HEK293T (cell line): ENCODE results near the gene CCDC33.

Experiments used
- CTCF ChIA-PET: fragments of 350-600 bp; formaldehyde crosslinking; extraction: SDS; loops from one replicate; lab custom pipeline; 2021; ENCODE audit warnings: antibody characterized with exemption, inconsistent platforms; lab: Yijun Ruan, JAX
- POLR2A ChIA-PET: fragments of 350-600 bp; formaldehyde crosslinking; extraction: SDS; loops from one replicate; lab custom pipeline; 2020; ENCODE audit warnings: antibody characterized with exemption, inconsistent platforms; lab: Yijun Ruan, JAX
- DNase-seq: peaks from one replicate; pipeline ENCODE4 v3.0.0; 2012; ENCODE audit warnings: mixed read lengths; ENCODE audit errors: extremely low spot score
- ARNT ChIP-seq: fragments of 450-650 bp; IDR thresholded peaks from 2 replicates; pipeline ENCODE4 v1.6.1; 2017; ENCODE audit warnings: mild to moderate bottlenecking
- BHLHE40 ChIP-seq: fragments of 450-650 bp; IDR thresholded peaks from 2 replicates; pipeline ENCODE4 v1.6.1; 2016; ENCODE audit warnings: mild to moderate bottlenecking, moderate library complexity, borderline replicate concordance
- CTBP1 ChIP-seq: fragments of 450-650 bp; IDR thresholded peaks from 2 replicates; pipeline ENCODE4 v1.6.1; 2016; ENCODE audit warnings: borderline replicate concordance
- ELF4 ChIP-seq: fragments of 450-650 bp; IDR thresholded peaks from 2 replicates; pipeline ENCODE4 v1.6.1; 2017; ENCODE audit warnings: antibody characterized with exemption
- FOXA1 ChIP-seq: fragments of 450-650 bp; IDR thresholded peaks from 2 replicates; pipeline ENCODE4 v1.6.1; 2016; ENCODE audit warnings: mild to moderate bottlenecking
- FOXK2 ChIP-seq: fragments of 450-650 bp; IDR thresholded peaks from 2 replicates; pipeline ENCODE4 v1.6.1; 2016; ENCODE audit warnings: mild to moderate bottlenecking
- FOXM1 ChIP-seq: fragments of 450-650 bp; IDR thresholded peaks from 2 replicates; pipeline ENCODE4 v1.6.1; 2017; ENCODE audit warnings: mild to moderate bottlenecking, borderline replicate concordance
- HDGF ChIP-seq: fragments of 450-650 bp; IDR thresholded peaks from 2 replicates; pipeline ENCODE4 v1.6.1; 2017; ENCODE audit warnings: antibody characterized with exemption, borderline replicate concordance
- LEF1 ChIP-seq: fragments of 450-650 bp; IDR thresholded peaks from 2 replicates; pipeline ENCODE4 v1.6.1; 2017; ENCODE audit warnings: mild to moderate bottlenecking, borderline replicate concordance
- NFRKB ChIP-seq: fragments of 450-650 bp; IDR thresholded peaks from 2 replicates; pipeline ENCODE4 v1.6.1; 2016; ENCODE audit warnings: mild to moderate bottlenecking, moderate library complexity
- PKNOX1 ChIP-seq: fragments of 450-650 bp; IDR thresholded peaks from 2 replicates; pipeline ENCODE4 v1.6.1; 2016
- SP1 ChIP-seq: fragments of 450-650 bp; IDR thresholded peaks from 2 replicates; pipeline ENCODE4 v1.6.1; 2017
- SUZ12 ChIP-seq: fragments of 450-650 bp; IDR thresholded peaks from 2 replicates; pipeline ENCODE4 v1.6.1; 2016; ENCODE audit warnings: mild to moderate bottlenecking
- TARDBP ChIP-seq: fragments of 450-650 bp; IDR thresholded peaks from 2 replicates; pipeline ENCODE4 v1.6.1; 2016
- ZNF384 ChIP-seq: fragments of 450-650 bp; IDR thresholded peaks from 2 replicates; pipeline ENCODE4 v1.6.1; 2016

Gene CCDC33

GRCh38 chr15:74235962-74236361 lies at the start of gene CCDC33:
CCDC33 (plus strand) TSS chr15:74236326; CDS start chr15:74236720, 394 bp downstream.
- TF ChIP-seq ELF4, result no peak
- no peak for TF ChIP-seq LEF1
- CTCF ChIA-PET, result interaction anchor here (1.2 kb wide), 1 partner anchor 85 kb away, joined by 3 read pairs; no protein-coding TSS in a partner anchor
- no peak for DNase-seq
- POLR2A ChIA-PET, result no interaction called here

- TF ChIP-seq HDGF (no peak), FOXA1 (no peak), BHLHE40 (no peak), FOXK2 (no peak), NFRKB (no peak), SP1 (no peak)
- ChIA-PET POLR2A (interaction anchor here (1.9 kb wide), 1 partner anchor 15 kb away, joined by 8 read pairs; the partner anchor contains the start of gene STRA6), CTCF (interaction anchor here (0.5 to 1.6 kb wide), 3 partner anchors 11 to 43 kb away, joined by 3 to 4 read pairs (median 3); no protein-coding TSS in a partner anchor)
- DNase-seq, result no peak
These were observed 47.9 kb upstream of the CCDC33 start for GRCh38 chr15:74188216-74188615.

GRCh38 chr15:74191798-74192197 lies 44.3 kb upstream of the CCDC33 start:
- ChIA-PET POLR2A (interaction anchor here (1.2 kb wide), 1 partner anchor 9 kb away, joined by 5 read pairs; no protein-coding TSS in a partner anchor), CTCF (no interaction called here)
- no peak for DNase-seq
- TF ChIP-seq CTBP1 (no peak), ELF4 (no peak)

GRCh38 chr15:74192751-74193150 lies 43.4 kb upstream of the CCDC33 start:
- no peak for TF ChIP-seq ARNT
- no peak for TF ChIP-seq ZNF384
- no peak for TF ChIP-seq ELF4
- TF ChIP-seq FOXK2, result no peak
- TF ChIP-seq PKNOX1, result no peak
- TF ChIP-seq HDGF, result no peak
- TF ChIP-seq FOXM1, result no peak
- TF ChIP-seq BHLHE40, result no peak
- no peak for DNase-seq
- ChIA-PET CTCF (no interaction called here), POLR2A (interaction anchor here (2.0 kb wide), 1 partner anchor 10 kb away, joined by 8 read pairs; the partner anchor contains the start of gene STRA6)

GRCh38 chr15:74193299-74193718 lies 42.8 kb upstream of the CCDC33 start:
- no peak for TF ChIP-seq FOXM1
- TF ChIP-seq ARNT, result no peak
- DNase-seq, result no peak
- ChIA-PET POLR2A (interaction anchor here (2.0 kb wide), 1 partner anchor 9 kb away, joined by 8 read pairs; the partner anchor contains the start of gene STRA6), CTCF (no interaction called here)

- POLR2A ChIA-PET, result interaction anchor here (2.0 kb wide), 1 partner anchor 9 kb away, joined by 8 read pairs; the partner anchor contains the start of gene STRA6
- no peak for DNase-seq
- CTCF ChIA-PET, result interaction anchor here (1.4 kb wide), 1 partner anchor 114 kb away, joined by 3 read pairs; no protein-coding TSS in a partner anchor
- no peak for TF ChIP-seq SUZ12
- TF ChIP-seq NFRKB, result no peak
- TF ChIP-seq TARDBP, result no peak
- no peak for TF ChIP-seq CTBP1
- TF ChIP-seq ELF4, result no peak
- TF ChIP-seq FOXM1, result no peak
These were observed 42.2 kb upstream of the CCDC33 start for GRCh38 chr15:74193905-74194304.

GRCh38 chr15:74194572-74195559 lies 41.3 kb upstream of the CCDC33 start:
- CTCF ChIA-PET, result interaction anchor here (0.7 to 1.4 kb wide), 3 partner anchors 8 to 113 kb away, joined by 3 read pairs; partner anchors contain the start of gene STRA6
- TF ChIP-seq TARDBP (no peak), PKNOX1 (no peak), FOXM1 (no peak), LEF1 (no peak), ARNT (no peak), SUZ12 (no peak)
- POLR2A ChIA-PET, result interaction anchor here (2.0 kb wide), 1 partner anchor 8 kb away, joined by 8 read pairs; the partner anchor contains the start of gene STRA6
- no peak for DNase-seq
